Fibroblast of skin of scalp (primary cell): ENCODE measurements around the gene PAK6.

Experiments
- DNase-seq: peaks from one replicate; pipeline ENCODE4 v3.0.0-alpha.2; 2013

PAK6 gene

DNA sequence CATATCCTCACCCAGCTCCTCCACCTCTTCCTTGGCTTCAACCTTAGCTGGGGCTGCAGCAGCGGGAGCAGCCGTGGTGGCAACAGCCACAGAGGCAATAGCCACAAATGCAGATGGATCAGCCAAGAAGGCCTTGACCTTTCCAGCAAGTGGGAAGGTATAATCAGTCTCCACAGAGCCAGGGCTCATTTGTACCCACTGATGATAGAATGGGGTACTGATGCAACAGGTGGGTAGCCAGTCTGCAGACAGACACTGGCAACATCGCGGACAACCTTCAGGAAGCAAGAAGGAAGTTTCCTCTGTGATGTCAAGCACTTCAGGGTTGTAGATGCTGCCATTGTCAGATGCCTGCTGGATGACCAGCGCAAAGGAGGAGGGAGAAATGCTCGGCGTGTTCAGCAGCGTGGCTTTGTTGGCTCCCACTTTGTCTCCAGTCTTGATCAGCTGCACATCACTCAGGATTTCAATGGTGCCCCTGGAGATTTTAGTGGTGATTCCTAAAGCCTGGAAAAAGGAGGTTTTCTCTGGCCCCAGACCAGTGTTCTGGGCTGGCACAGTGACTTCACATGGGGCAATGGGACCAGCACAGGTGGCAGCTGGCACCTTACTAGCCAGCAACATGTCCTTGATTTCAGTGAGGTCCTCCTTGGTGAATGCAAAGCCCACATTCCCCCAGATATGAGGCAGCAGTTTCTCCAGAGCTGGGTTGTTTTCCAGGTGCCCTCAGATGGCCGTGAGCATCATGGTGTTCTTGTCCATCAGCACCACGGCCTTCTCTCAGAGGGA lies 73.7 kb downstream of the PAK6 start:
- no peak for DNase-seq

DNA sequence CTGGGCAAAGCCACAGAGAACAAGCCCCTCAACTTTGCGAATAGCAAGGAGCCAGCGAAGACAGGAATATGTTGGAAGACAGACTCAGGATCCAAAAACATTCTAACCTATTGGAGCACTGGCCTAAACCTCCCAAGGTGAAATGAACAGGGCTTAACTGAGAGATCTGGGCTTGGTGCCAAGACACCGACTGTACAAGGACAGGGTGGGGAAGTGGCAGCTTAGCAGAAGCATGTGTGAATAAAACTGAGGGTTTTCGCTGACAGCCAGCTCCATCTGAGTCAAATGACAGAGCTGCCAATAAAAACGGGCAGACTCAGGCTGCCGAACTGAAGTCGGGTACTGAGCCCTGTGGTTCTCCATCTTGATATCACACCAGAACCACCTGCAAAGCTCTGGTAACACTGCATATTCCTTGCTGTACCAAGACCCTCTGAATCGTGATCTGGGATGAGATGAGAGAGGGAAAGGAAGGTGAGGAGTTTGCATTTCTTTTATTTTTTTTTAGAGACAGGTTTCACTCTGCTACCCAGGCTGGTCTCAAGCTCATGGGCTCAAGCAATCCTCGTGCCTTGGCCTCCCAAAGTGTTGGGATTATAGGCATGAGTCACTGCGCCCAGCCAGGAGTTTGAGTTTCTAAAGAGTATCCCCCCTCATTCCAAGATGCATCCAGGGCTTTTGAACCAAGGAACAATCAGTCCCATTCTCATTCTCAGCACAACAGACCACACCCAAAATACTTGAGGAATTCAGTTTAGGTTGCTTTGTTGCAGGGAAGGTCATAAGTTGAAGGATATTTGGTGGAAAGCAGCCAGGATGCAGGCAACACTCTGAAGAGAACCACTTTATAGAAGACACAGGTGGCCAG lies 74.9 kb downstream of the PAK6 start:
- no peak for DNase-seq

DNA sequence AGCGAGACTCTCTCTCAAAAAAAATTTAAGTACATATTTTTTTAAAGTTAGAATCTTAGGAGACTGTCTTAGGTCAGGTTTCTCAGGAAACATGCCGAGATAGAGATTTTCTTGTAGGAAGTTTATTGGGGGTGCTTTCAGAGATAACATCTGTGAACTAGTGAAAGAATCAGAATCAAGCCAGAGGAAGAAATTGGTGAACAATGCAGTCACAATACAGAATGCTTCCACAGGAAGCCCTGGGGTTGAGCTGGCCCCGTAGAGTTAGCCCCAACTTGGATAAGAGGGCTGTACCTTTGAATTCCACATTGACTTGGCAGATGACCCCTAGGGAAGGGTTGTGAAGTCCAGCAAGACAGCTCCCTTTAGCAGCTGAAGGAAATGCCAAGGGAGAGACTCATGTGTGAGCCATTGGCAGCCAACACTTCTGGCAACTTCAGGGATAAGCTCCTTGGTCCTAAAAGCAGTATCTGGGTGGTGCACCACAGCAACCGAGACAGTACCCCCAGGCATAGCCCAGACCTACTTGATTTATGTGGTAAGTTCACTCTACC lies 75.9 kb downstream of the PAK6 start:
- DNase-seq, result no peak

DNA sequence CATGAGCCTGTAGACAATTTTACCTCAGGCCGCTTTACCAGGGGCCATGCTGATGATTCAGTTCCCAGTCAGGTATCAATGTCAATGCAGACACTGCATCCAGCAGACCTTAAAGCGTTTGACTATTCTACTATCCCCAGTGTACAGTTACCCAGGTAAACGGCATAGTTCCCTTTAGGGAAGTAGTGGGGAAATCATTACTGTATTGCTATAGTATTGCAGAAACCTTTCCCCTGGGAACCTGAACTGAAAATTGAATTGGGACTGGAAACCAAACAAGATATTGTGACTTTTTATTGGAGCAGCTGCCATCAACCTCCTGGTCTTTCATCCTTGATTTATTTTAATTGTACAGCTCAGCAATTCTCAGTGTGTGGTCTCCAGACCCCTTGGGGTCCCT lies 78.1 kb downstream of the PAK6 start:
- no peak for DNase-seq

DNA sequence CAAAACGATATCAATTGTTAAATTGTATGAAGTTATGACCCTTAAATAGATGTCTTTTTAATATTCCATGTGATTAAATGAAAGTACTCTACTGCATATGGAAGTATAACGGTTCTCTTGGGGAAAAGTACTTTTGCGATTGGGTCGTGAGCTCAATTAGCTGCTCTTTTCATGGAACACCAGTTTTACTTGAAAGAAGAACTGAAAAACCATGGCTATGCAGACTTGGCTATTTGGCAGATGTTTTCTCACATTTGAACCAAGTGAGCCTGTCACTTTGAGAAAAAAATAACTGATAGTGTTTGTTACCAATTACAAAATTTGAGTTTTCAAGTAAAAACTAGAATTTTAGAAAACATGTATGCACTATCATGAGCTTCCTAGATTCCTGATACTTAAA lies 78.7 kb downstream of the PAK6 start:
- no peak for DNase-seq

DNA sequence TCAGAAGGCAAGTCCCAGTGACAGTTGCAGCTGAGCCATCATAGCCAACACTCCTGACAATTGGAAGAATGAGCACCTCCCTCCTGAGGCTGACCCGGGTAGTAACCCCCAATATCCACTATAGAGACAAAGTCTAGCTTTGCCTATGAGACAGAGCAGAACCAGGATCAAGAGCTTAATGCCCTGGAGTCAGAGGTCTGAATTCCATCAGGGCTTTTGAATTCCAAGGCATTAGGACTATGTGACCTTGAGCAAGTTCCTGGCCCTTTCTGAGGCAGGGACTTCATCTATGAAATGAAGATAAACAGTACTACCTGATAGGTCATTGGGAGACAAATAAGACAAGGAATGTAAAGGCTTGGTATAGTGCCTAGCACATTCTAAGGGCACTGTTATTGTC lies 81.5 kb downstream of the PAK6 start:
- no peak for DNase-seq

DNA sequence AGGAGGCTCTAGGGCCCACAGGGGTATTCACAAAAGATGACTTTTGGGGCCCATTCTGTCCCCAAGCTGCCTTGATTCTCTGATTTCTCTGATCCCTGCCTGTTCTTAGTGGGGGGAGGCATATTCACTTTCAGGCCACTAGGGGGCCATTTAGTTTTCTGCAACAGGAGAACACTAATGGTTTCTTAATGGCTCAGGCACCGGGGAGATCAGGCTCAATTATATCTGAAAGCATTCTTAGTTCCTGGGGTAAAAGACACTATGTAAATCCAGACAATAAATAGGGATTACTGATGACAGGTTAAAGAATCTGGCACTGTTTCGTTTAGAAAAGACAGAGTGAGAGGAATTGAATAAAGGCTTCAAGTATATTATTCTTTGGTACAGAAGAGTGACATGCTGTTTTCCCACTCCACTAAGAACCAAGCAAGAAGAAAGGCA lies 82.1 kb downstream of the PAK6 start:
- DNase-seq, result peak; percentile 74

DNA sequence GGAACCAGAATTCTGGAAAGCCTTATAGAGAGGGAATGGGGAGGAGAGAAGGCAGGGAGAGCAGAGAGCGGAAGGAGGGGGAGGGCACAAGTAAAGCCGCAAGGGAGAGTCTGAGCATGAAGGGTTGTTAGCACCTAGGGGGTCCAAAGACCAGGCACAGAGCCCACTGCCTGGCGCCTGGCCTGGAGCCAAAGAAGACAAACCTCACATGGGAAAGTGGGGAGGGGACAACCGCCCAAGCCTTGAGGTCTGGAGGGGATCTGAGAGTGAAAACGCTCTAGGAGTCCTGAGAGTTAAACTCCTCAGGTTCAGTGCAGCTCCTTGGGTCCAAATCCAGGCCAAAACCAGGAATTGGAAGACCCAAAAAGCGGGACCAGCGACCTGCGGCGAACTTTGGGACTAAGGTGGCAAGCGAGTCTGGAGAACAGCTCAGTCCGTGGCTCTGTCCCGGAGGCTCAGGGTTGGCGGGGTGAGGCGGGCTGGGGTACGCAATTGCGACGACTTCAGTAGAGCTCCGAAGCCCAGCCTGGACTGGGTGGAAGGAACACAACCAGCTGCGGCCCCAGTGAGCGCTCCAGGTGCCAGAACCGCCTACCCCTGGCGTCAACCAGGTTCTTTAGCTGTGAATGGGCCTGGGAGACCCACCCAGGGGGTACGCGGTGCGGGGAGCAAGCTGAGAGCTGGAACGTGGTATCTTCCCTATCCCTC lies 83.8 kb downstream of the PAK6 start:
- peak; percentile 85 for DNase-seq

DNA sequence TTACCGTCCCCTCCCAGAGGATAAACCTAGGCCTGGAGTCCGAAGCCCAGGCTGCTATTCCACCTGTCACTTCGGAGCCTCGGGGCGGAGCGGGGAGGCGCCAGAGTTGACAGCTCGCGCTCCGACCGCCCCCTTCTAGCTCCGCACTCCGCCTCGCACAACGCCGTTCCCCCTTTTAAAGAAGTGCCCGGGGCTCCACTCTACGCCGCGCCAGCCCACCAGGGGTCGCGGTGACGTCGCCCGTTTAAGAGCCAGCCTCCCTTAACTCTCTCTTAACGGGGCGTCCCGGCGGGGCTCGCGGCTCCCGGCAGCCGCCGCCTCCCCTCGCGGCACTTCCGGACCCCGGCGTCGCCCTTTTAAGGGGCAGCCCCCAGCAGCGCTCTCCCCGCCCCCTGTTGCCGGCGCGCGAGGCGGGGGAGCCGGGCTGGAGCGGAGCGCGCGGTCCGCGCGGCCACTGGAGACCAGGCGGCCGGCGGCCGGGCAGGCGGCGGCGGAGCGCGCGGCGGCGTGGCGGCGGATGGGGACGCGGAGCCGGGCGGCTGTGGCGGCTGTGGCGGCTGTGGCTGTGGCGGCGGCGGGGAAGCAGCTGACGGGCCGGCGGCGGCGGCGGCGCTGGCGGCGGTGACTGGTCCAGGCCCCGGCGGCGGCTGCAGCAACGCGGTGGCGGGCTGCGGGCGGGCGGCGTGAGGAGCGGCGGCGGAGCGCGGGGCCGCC lies 84.5 kb downstream of the PAK6 start, which contains the start of gene INAFM2:
TSS of gene INAFM2 (plus strand) at position 454 of the 714 bp plus-strand sequence. CDS start 364 bp downstream, outside the sequence.
- peak; percentile 97 for DNase-seq

DNA sequence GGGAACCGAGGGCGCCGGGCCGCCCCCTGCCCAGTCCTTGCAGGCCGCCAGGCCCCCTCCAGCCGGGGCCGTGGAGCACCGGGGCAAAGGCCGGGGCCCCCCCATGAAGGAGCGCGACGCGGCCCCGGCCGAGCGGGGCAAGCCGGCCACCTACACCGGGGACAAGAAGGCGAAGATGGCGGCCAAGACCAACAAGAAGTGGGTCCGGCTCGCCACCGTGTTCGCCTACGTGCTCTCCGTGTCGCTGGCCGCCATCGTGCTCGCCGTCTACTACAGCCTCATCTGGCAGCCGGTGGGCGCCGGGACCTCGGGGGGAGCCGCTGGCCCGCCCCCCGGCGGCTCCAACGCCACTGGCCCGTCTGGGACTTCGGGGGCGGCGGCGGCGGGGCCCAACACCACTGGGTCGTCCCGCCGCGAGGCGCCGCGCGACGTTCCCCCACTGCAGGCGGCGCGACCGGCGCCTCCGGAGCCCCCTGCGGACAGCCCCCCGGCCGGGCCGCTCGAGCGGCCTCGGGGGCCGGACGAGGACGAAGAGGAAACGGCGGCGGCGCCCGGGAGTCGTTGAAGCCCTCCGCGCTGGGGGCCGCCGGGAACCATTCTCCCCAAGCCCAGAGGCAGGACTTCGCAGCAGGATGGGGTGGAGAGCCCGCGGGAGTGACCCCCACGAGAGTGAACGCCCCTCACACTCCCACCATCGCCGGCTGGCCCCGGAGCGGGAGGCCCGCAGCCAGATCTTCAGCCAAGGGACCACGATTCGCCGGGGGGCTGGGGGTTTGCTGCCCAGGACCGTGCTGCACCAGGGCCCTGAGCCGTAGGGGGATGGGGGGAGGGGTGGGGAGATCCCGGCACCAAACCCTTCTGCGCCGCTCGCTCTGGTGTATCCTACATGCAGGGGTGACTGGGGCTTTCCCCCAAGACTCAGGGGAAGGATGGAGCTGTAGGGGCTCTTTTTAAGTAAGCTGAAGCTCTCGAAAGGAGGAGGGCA lies 85.4 kb downstream of the PAK6 start:
- peak; percentile 37 for DNase-seq

DNA sequence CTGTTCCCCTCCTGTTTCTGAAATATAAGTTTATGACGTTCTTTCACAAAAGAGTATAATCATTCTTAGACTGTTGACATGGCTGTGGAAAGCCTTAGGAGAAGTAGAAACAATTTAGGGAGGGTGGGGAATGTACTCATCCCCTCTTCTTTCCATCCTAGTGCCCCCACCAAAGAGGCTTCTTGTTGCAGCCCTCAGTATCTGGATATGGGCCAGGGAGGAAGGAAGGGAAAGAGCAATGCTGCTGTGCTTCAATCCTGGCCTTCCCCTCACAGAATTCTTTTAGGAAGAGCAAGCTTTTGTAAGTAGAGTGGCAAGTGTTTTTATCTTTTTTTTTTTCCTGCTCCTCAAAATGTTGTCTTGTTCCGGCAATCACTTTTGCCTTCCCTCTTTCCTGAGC lies 86.3 kb downstream of the PAK6 start:
- DNase-seq, result peak; percentile 25

DNA sequence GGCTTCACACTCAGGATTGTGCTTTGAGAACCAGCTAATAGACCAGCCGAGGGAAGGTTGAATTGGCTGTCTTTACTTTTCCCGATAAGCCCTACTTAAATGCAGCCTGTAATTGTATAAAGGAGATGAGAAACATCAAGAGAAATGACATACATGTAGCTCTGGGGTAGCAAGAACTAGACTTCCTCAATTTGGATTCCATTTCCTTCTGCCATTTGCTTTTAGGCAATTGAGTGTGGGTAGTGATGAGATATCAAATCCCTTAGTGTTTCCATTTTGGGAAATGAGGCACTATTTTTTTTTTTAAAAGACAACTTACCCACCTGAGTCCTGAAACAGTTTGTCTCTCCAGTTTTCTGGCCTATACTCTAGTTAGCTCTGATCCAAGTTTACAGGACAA lies 86.8 kb downstream of the PAK6 start:
- no peak for DNase-seq
